Ureter (tissue), 1 donor: ENCODE data around the gene MAN1A1. TPM values are rescaled to one million over a fixed set of nuclear protein-coding genes. Genes with fewer than 3 reads are reported as not detected.

Source experiments
- DNase-seq: peaks from one replicate; pipeline ENCODE4 v3.0.0-alpha.2; 2020; ENCODE audit warnings: low spot score
- total RNA-seq: library from RNA; stranded (reverse); gene quantifications from one replicate; pipeline ENCODE4 v1.2.4, GENCODE V29; 2023
- donor health status: DM: yes; HTN: yes; CAD: no.

The MAN1A1 gene
- total RNA-seq, 1 donor from 2014 or later, result 56.8 TPM

DNA sequence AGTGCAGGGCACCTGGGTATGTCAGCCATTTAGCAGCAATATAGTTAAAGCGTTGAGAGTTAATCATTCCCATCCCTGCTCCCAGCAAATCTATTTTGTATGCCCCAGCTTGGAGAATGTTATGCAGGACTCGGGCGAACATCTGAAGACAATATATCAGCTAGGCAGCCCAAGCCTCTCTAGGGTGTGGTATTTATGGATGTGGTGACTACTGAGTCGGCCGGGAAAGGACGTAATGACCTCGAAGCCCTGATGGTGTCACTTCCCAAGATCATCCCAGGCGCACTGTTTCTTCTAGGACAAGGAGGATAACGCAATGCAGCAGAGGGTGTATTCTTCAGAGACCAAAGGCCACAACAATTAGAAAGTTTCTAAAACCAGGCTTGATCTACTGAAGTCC is 207.5 kb downstream of the MAN1A1 start:
- no peak for DNase-seq

DNA sequence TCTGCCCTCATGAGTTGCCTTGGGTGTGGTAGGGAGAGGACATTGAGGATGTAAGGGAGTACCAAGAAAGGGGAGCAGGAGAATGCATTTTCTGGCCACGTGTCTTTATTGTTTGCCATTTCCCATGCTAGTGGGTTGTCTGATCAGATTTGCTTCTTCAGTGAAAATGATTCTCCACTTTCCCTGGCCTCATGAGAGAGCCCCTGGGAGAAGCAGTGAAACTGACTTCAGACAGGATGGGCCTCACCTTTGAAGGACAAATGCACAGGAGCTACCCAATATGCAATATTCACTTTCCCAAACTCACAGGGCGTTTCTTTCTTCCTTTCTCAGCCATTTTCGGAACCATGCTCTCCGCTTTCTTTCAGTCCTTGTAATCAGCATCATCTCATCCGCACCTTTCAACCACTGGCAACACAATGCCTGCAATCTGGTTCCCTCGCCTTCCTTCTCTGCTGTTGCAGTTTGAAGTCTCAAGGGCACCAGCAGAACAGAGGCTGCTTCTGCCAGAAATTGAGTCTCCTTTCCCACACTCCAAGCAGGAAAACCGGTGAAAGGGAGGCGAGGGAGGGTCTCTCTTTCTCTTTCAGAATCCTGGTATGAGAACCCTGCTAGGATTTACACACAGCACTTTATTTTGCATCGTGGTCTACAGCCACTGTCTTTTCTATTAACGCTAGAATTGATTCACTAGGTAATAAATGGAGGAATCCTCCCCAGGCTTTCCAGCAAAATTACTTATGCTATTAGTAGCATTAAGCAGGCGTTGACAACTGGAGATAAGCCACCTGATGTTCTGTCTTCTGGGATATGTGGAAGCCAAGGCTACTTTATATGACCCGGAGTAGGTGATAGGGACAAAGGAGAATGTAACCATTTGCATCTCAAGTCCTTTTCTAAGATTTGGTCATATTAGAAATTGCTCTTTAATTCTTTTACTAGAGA is 209.1 kb downstream of the MAN1A1 start:
- DNase-seq, result no peak

DNA sequence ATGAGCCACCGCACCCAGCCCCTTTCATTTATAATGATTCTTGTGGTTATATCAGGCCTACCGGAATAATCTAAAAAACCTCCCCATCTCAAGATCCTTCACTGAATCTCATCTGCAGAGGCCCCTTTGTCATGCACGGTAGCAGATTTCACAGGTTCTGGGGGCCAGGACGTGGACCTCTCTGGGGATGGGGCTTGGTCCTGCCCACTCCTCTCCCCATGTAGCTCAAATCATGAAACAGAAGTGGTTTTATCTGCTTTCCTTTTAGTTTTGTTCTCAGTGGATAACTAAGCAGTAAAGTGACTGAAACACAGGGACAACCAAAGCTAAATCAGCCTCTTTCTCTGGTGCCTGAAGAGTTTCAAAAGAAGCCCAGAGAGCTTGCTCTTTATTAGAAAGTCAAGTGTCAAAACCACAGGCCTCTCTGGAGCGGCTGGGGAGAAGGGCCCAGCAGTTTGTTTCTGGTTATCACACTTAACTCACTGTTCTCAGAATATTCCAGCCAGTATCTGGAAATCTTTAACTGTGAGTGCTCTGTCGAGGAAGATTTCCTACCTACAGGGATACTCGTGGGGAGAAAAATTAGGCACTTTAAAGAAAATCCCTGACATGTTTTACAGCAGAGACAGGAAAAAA is 210.5 kb downstream of the MAN1A1 start:
- DNase-seq, result no peak

DNA sequence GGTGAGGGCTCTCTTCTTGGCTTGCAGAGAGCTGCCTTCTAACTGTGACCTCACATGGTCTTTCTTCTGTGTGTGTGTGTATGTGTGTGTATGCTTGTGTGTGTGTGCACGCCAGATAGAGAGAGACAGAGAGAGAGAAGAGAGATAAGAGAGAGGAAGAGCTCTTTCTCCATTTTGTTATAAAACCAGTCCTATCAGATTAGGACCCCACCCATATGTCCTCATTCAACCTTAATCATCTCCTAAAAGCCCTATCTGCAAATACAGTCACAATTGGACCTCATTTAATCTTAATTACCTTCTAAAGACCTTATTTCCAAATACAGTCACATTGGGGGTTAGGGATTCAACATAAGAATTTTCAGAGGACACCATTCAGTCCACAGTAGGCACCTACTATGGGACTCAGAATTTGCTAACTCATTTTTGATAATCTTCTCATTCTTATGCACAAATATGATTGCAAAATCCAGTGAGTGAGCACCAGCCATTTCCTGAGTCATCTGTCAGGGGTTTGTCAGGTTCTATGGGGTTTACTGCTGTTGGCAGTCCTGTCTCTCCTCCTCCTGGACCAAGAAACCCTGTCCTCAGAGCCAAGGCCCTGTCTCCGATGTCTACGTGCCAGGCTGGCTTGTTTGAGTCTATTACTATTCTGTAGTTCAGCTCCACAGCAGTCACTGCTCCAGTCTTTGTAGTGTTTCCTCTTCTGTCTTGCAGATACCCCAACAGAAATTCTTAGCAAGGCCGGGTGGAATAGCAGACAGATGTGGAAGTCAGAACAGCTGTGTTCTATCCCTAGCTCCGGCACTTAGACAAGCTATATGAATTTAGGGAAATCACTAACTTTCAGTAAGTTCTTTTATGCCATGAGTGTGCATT is 212.1 kb downstream of the MAN1A1 start:
- DNase-seq, result no peak

DNA sequence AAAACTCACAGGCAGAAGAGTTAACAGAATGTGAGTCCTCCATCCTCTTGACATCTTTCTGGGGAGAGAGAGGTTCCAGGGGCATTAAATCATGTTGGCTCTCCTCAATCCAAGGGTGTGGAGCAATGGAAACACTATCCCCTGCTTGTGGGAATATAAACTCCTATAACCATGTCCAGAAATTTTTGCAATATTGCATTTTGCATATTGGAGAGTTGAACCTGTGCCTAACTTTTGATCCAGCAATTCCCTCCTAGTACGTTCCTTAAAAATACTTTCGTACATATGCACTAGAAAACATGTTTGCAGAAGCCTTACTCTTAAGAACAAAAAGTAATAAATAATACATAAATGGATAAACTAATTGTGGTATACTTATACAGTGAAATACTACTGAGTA is 214.8 kb downstream of the MAN1A1 start:
- DNase-seq, result no peak

DNA sequence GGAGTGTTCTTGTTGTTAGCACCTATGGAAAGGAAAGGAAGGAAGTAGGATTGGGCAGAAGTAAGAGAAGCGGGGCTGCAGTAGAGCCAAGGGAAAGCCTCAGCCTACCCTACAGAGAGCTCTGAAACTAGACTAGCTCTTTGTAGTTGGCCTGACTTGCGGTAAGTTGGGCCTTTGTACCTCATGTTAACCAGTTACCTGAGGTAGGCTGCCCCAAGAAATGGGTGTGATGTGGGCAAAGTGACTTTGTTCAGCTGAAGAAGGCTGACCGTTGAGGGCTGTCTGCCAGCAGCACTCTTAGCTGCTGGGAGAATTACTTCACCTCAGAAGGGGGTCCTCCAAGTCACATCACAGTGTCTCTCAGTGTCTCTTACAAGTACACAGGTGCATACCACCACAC is 216.2 kb downstream of the MAN1A1 start:
- DNase-seq, result no peak

DNA sequence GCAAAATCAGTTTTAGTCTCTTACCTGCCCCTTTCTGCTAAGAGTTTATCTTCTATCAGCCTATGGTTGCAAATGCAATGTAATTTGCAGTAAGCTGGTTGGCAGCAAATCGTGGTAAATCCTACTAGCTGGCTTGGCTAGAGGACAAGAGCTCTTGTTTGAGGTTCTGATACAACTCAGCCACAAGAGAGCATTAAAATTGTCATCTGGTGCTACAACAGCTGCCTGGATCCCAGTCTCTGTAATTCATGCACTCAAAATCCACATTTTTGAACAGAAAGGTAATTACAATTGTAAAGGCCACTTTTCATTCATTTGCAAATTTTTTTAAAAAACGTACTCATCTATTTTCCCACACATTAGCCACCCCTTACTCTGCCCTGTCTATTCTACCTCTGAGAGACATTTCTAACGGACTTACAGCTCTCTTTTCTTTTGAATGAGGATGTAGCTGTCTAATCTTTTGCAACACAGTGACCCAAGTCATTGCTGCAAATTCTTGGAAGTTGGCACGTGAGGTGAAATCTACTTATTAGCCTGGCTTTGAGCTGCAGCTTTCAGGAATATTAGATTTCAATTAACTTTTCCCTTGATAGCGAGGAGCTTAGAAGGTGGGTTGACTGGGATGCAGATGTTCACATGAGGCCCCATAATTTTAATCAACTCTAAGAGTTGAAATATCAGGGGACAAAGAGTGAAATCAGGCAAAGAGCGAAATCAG is 217.1 kb downstream of the MAN1A1 start:
- DNase-seq, result no peak

DNA sequence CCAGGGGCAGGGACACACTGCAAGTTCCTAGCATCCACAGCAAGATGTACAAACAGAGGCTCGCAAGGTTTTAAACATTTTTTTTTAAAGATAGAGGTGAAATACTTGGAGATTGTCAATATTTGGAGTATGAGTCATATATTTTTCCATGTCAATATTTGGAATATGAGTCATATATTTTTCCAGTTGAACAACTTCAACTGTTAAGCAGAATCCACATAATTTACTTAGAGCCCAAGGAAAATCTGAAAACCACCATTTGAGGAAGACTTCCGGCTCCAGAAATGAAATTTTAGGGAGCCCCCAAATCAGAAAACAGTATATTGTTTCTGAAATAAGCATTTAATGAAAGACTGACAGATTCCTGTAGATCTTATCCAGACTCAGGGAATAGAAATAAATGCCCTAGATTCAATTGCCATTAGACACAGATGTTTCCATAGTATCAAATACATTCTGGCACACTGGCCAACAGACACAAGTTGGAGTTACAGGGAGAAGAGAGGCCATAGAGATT is 219.5 kb downstream of the MAN1A1 start:
- no peak for DNase-seq

DNA sequence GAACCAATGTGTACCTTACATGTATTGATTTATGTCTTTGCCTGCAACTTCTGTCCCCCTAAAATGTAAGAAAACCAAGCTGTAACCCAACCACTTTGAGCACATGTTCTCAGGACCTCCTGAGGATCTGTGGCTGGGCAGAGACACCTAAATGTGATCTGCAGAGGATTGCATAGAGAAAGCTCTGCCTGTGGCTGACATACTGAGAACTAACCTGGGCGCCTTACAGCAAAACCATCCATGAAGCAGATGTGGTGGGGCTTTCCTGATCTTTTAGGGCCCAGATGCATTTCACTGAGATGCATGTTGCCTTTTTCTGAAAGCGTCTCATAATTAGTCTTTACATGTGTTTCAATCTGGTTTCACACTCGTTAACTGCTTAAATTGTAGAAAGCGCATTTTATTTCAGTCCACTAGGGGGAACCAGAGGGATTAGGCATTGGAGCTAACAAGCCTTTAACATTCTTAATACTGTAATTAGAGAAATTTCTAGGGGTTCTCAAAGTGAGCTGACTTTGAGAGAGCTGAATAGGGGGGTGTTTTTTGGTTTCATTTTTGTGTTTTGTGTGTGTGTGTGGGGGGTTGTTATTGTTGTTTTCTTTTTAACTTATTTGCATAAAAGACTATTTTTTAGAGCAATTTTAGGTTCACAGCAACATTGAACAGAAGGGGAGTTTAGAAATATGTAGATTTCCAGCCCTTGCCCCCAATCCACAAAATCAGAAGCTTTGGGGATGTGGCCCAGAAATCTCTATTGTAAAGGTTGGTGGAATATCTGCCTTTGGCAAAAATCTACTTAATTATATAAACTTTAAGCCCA is 220.2 kb downstream of the MAN1A1 start:
- no peak for DNase-seq

DNA sequence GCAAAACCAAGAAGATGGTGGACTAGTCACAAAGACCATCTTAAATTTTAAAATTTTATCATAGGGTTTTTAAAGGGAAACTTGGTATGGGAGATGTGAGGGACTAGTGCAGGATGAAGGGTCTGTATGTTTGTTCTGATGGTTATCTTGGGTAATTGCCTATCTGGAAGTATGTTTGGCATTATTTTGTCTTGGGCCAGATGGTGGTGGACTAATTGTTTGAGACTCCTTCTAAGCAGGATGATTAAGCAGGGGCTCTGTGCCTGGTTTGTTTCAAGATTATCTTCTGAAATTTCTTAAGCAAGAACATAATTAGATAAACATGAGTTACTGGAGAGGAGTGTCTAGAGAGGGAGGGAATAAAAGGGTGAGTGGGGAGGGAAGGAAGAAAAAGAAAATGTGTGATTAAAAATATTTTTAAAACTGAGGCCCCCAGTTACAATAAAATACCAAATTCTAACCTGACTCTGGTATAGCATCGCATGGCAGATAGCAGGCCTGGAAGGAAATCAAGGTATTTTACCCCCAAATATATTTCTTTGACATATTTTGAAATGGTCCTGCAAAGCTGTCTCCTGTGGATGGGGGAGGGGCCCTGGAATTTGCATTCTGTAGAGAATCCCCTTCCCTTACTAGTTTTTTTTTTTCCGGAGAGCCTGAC is 221.2 kb downstream of the MAN1A1 start:
- no peak for DNase-seq

DNA sequence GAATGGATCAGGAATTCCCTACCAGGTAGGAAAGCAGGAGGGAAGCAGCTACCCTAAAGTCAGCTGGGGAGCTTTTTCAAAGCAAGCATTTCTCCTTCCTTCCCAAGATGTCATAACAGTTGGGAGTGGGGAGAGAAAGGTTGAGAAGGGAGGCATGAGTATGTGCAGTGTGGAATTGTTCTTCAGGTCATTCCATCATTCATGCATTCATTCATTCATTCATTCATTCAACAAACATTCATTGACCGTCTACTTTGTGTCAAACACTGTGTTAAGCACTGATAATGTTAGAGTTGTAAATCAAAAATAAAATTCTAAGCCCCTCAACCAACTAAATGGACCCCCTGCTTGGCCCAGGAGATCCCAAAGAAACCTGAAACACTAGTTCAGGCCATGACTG is 221.9 kb downstream of the MAN1A1 start:
- no peak for DNase-seq
